Smooth muscle cell (in vitro differentiated cells): Measurements from ENCODE around the gene OR2V1. TPM values are rescaled to one million over a fixed set of nuclear protein-coding genes. Genes with fewer than 3 reads are reported as not detected.
"Not testable (repeated sequence)": the region's sequence is repeated elsewhere in the genome, so short reads cannot be mapped to it uniquely, and the experiment has no call there.

Experiments
- DNase-seq: peaks from one replicate; lab custom pipeline; 2025; ENCODE audit not compliant: unreplicated experiment; lab: John Stamatoyannopoulos, UW
- H2AFZ ChIP-seq: fragments of 200-600 bp; sonication (generic); 2 replicates; pipeline ENCODE4 v1.6.0; 2016; ENCODE audit warnings: antibody characterized with exemption, low read depth, mild to moderate bottlenecking
- H3F3A ChIP-seq: fragments of 200-600 bp; sonication (generic); 2 replicates; pipeline ENCODE4 v1.6.0; 2017; ENCODE audit warnings: antibody characterized with exemption, low read depth
- H3K27ac ChIP-seq: fragments of 200-600 bp; sonication (generic); 2 replicates; pipeline ENCODE4 v1.5.1; 2016; ENCODE audit warnings: low read depth, mild to moderate bottlenecking
- H3K27me3 ChIP-seq: fragments of 200-600 bp; sonication (generic); 2 replicates; pipeline ENCODE4 v1.6.1; 2016; ENCODE audit warnings: low read depth, mild to moderate bottlenecking
- H3K36me3 ChIP-seq: fragments of 200-600 bp; sonication (generic); 2 replicates; pipeline ENCODE4 v1.5.1; 2016; ENCODE audit warnings: low read depth
- H3K4me1 ChIP-seq: fragments of 200-600 bp; sonication (generic); 2 replicates; pipeline ENCODE4 v1.5.1; 2016; ENCODE audit warnings: low read depth
- H3K4me2 ChIP-seq: fragments of 200-600 bp; sonication (generic); 2 replicates; pipeline ENCODE4 v1.6.0; 2016; ENCODE audit warnings: mild to moderate bottlenecking
- H3K4me3 ChIP-seq: fragments of 200-600 bp; sonication (generic); 2 replicates; pipeline ENCODE4 v1.5.1; 2016; ENCODE audit warnings: mild to moderate bottlenecking
- H3K79me2 ChIP-seq: fragments of 200-600 bp; sonication (generic); 2 replicates; pipeline ENCODE4 v1.6.0; 2016; ENCODE audit warnings: low read depth, mild to moderate bottlenecking
- H3K9ac ChIP-seq: fragments of 200-600 bp; sonication (generic); 2 replicates; pipeline ENCODE4 v1.6.0; 2016; ENCODE audit warnings: low read depth
- H3K9me3 ChIP-seq: fragments of 200-600 bp; sonication (generic); replicated peaks from 2 replicates; pipeline ENCODE4 v1.5.1; 2016; ENCODE audit warnings: low read depth
- H4K20me1 ChIP-seq: fragments of 200-600 bp; sonication (generic); 2 replicates; pipeline ENCODE4 v1.6.0; 2016; ENCODE audit warnings: low read depth
- CTCF ChIP-seq: fragments of 200-600 bp; sonication (generic); IDR thresholded peaks from 2 replicates; pipeline ENCODE4 v1.5.1; 2017; ENCODE audit warnings: borderline replicate concordance, mild to moderate bottlenecking, antibody characterized with exemption; ENCODE audit not compliant: insufficient read depth, poor library complexity, severe bottlenecking
- WGBS: methylation state at CpG from one replicate; pipeline ENCODE4 v1.1.7; 2016; ENCODE audit warnings: low lambda C conversion rate; 5-methylcytosine and 5-hydroxymethylcytosine counted together
- polyA plus RNA-seq: library from polyadenylated mRNA; unstranded; fragments of >200 nt; fragmentation: Nextera tagmentation; extraction: Ambion mirVana; gene quantifications from 2 replicates; pipeline ENCODE4 v1.2.1, GENCODE V29; 2016
- total RNA-seq: library from RNA; depleted of rRNA; stranded (reverse); fragments of >200 nt; gene quantifications from 2 replicates; pipeline ENCODE4 v1.2.3, GENCODE V29; 2014

OR2V1 gene
- not detected in 2 replicates for total RNA-seq
- not detected in 2 replicates for polyA plus RNA-seq

GRCh38 chr5:181130832-181131496 is at the start of gene OR2V1:
Gene OR2V1 (minus strand): TSS chr5:181131169. CDS start chr5:181125304, 5,865 bp downstream.
- Histone ChIP-seq H3K4me1 (no peaks in the 10 kb centered on the region), H4K20me1 (no peaks in the 10 kb centered on the region), H3K4me2 (no peak within 1 kb of the TSS), H3K27ac (no peak within 1 kb of the TSS), H2AFZ (no peak within 1 kb of the TSS), H3K79me2 (no peaks in the 10 kb centered on the region), H3K9me3 (no peaks in the 10 kb centered on the region), H3K4me3 (no peak within 1 kb of the TSS), H3F3A (no peaks in the 10 kb centered on the region), H3K36me3 (no peaks in the 10 kb centered on the region), H3K9ac (no peak within 1 kb of the TSS), H3K27me3 (peaks cover 19% of the 10 kb centered on the region)
- 89% methylated on average over 14 of the region's 14 CpGs for WGBS
- DNase-seq, result no peak
- no peak for TF ChIP-seq CTCF

GRCh38 chr5:181177559-181177958 is 46.6 kb upstream of the OR2V1 start:
- not testable (repeated sequence) for H3K27ac ChIP-seq, H3K4me3 ChIP-seq, H3K36me3 ChIP-seq, H3K4me2 ChIP-seq, H3K79me2 ChIP-seq, DNase-seq, H4K20me1 ChIP-seq, H3K4me1 ChIP-seq, H3K9ac ChIP-seq, H2AFZ ChIP-seq, H3K9me3 ChIP-seq
- WGBS, result 81% methylated on average over 14 of the region's 14 CpGs
- Histone ChIP-seq H3K27me3 (peaks cover 32% of the 10 kb centered on the region), H3F3A (peaks cover 10% of the 10 kb centered on the region)

GRCh38 chr5:181176254-181176952 is 45.4 kb upstream of the OR2V1 start:
- no peak overlapping the region for H3K9ac ChIP-seq
- no peak overlapping the region for H3K27ac ChIP-seq
- H3F3A ChIP-seq, result peaks cover 11% of the 10 kb centered on the region
- H3K36me3 ChIP-seq, result no peaks in the 10 kb centered on the region
- no peaks in the 10 kb centered on the region for H3K4me1 ChIP-seq
- no peaks in the 10 kb centered on the region for H3K79me2 ChIP-seq
- no peaks in the 10 kb centered on the region for H3K9me3 ChIP-seq
- no peak overlapping the region for H3K4me3 ChIP-seq
- H3K4me2 ChIP-seq, result no peak overlapping the region
- H2AFZ ChIP-seq, result no peak overlapping the region
- peaks cover 43% of the 10 kb centered on the region for H3K27me3 ChIP-seq
- WGBS, result 85% methylated on average over 3 of the region's 3 CpGs
- TF ChIP-seq CTCF, result no peak
- H4K20me1 ChIP-seq, result no peaks in the 10 kb centered on the region
- no peak for DNase-seq

GRCh38 chr5:181173420-181174342 is 42.7 kb upstream of the OR2V1 start:
- no peaks in the 10 kb centered on the region for H3K9me3 ChIP-seq
- DNase-seq, result no peak
- H3K27ac ChIP-seq, result no peak overlapping the region
- no peak overlapping the region for H3K9ac ChIP-seq
- peak overlapping the region; percentile 54 for H3K4me2 ChIP-seq
- H3K4me1 ChIP-seq, result peaks cover 17% of the 10 kb centered on the region
- peak overlapping the region; percentile 27 for H2AFZ ChIP-seq
- H3K27me3 ChIP-seq, result peaks cover 48% of the 10 kb centered on the region
- H3K4me3 ChIP-seq, result peak overlapping the region; percentile 21
- H3F3A ChIP-seq, result peaks cover 15% of the 10 kb centered on the region
- H3K79me2 ChIP-seq, result no peaks in the 10 kb centered on the region
- no peak for TF ChIP-seq CTCF
- H3K36me3 ChIP-seq, result no peaks in the 10 kb centered on the region
- no peaks in the 10 kb centered on the region for H4K20me1 ChIP-seq
- 1% methylated on average over 50 of the region's 50 CpGs for WGBS
